Colonic mucosa (tissue), 4 donors: ENCODE data around the gene RIPOR3. TPM values are rescaled to one million over a fixed set of nuclear protein-coding genes. Genes with fewer than 3 reads are reported as not detected.
A peak's percentile ranks its signal among the peaks of the same experiment; 100 is the strongest.
"Not testable (repeated sequence)": the region's sequence is repeated elsewhere in the genome, so short reads cannot be mapped to it uniquely, and the experiment has no call there.

Experiments used
- DNase-seq: peaks from one replicate; pipeline ENCODE4 v3.0.0-alpha.2; 2020
- H3K27ac ChIP-seq: fragments of 200-600 bp; one replicate; pipeline ENCODE4 v1.8.0; 2021
- H3K27me3 ChIP-seq: fragments of 200-600 bp; one replicate; pipeline ENCODE4 v1.8.0; 2021
- H3K36me3 ChIP-seq: fragments of 200-600 bp; one replicate; pipeline ENCODE4 v1.8.0; 2021
- H3K4me1 ChIP-seq: fragments of 200-600 bp; one replicate; pipeline ENCODE4 v1.8.0; 2021; ENCODE audit warnings: mild to moderate bottlenecking
- H3K4me3 ChIP-seq: fragments of 200-600 bp; one replicate; pipeline ENCODE4 v1.8.0; 2021
- H3K9ac ChIP-seq, 2 donors: one replicate each; pipeline ENCODE4 v1.7.0; 2013; ENCODE audit warnings: control low read depth in 2 of 2, low read depth in 2 of 2, low read length in 2 of 2
- H3K9me3 ChIP-seq: fragments of 200-600 bp; one replicate; pipeline ENCODE4 v1.8.0; 2021
- intact Hi-C: fragments of 100-400 bp; cut with DNase I; formaldehyde crosslinking; loops from one replicate; pipeline ENCODE4 v1.14.1; 2022
- total RNA-seq, 2 donors: library from RNA; stranded (reverse); fragmentation: NEBNext Ultra II Directional in 1 of 2; extraction: Animal tissue kit (Norgen Biotek cat#: 25700) in 1 of 2; gene quantifications; one replicate each; pipeline ENCODE4 v1.2.1, GENCODE V29; 2021
- TF ChIP-seq, protein P1 (sequence below): fragments of 200-600 bp; IDR thresholded peaks from one replicate; pipeline ENCODE4 v1.8.0; 2022; ENCODE audit warnings: antibody characterized with exemption, mild to moderate bottlenecking
- donor health status: healthy.
- donor health status: DM: no; HTN: no; CAD: no.
- donor health status: DM: no; HTN: no; CAD: no.

The RIPOR3 gene
- total RNA-seq, 2 donors from 2014 or later = 1.9 to 2.9 TPM

- no peaks in the 10 kb centered on the region for H3K4me1 ChIP-seq
- no peaks in the 10 kb centered on the region for H3K36me3 ChIP-seq
- peak overlapping the region in 1 of 2 donors; percentile 21 for H3K9ac ChIP-seq
- TF ChIP-seq, protein P1, sequence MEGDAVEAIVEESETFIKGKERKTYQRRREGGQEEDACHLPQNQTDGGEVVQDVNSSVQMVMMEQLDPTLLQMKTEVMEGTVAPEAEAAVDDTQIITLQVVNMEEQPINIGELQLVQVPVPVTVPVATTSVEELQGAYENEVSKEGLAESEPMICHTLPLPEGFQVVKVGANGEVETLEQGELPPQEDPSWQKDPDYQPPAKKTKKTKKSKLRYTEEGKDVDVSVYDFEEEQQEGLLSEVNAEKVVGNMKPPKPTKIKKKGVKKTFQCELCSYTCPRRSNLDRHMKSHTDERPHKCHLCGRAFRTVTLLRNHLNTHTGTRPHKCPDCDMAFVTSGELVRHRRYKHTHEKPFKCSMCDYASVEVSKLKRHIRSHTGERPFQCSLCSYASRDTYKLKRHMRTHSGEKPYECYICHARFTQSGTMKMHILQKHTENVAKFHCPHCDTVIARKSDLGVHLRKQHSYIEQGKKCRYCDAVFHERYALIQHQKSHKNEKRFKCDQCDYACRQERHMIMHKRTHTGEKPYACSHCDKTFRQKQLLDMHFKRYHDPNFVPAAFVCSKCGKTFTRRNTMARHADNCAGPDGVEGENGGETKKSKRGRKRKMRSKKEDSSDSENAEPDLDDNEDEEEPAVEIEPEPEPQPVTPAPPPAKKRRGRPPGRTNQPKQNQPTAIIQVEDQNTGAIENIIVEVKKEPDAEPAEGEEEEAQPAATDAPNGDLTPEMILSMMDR = no peak
- H3K4me3 ChIP-seq = no peak overlapping the region
- H3K27ac ChIP-seq = peak overlapping the region; percentile 52
- no peaks in the 10 kb centered on the region for H3K9me3 ChIP-seq
- intact Hi-C loops = no loop called here
- no peaks in the 10 kb centered on the region for H3K27me3 ChIP-seq
- peak; percentile 67 for DNase-seq
These were observed 45.9 kb downstream of the RIPOR3 start for GRCh38 chr20:50645253-50646068.

- no peak for DNase-seq
- Histone ChIP-seq H3K9ac (no peak overlapping the region), H3K27me3 (no peaks in the 10 kb centered on the region), H3K4me3 (no peak overlapping the region), H3K9me3 (no peaks in the 10 kb centered on the region), H3K27ac (no peak overlapping the region), H3K4me1 (no peaks in the 10 kb centered on the region), H3K36me3 (no peaks in the 10 kb centered on the region)
- intact Hi-C loops = no loop called here
- TF ChIP-seq, protein P1 = no peak
These were observed 49.0 kb downstream of the RIPOR3 start for GRCh38 chr20:50642288-50642803.

DNA sequence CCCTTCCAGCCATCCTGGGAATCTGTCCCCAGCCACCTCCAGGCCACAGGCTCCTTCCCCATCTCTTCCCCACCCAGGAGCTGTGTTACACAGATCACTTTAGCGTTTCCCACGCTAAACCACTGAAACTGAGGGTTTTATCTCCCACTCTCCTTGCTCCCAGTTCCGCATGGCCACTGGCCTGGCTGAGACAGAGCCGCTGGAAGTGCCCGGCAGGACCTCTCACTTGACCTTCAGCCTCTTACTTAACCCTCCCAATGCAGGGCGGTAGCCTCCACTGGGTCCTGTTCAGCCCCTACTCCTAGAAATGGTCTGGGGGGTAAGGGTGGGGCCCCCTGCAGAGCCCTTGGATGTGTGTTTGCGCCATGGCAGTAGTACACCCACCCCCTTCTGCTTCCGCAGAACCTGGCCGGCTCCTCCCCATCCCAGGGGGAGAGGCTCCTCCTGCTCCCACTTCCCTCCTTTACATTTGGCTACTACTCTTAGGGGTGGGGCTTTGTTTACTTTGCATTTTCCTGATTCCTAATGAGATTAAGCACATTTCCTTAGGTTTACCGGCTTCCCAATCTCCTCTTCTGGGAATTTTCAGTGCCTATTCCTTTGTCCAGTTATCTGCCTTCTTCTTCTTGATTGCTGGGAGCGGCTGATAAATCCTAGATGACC is 49.6 kb downstream of the RIPOR3 start:
- H3K27me3 ChIP-seq, H3K4me1 ChIP-seq, intact Hi-C loops, H3K9ac ChIP-seq, H3K36me3 ChIP-seq, DNase-seq, H3K9me3 ChIP-seq, H3K4me3 ChIP-seq, H3K27ac ChIP-seq: not testable (repeated sequence)

DNA sequence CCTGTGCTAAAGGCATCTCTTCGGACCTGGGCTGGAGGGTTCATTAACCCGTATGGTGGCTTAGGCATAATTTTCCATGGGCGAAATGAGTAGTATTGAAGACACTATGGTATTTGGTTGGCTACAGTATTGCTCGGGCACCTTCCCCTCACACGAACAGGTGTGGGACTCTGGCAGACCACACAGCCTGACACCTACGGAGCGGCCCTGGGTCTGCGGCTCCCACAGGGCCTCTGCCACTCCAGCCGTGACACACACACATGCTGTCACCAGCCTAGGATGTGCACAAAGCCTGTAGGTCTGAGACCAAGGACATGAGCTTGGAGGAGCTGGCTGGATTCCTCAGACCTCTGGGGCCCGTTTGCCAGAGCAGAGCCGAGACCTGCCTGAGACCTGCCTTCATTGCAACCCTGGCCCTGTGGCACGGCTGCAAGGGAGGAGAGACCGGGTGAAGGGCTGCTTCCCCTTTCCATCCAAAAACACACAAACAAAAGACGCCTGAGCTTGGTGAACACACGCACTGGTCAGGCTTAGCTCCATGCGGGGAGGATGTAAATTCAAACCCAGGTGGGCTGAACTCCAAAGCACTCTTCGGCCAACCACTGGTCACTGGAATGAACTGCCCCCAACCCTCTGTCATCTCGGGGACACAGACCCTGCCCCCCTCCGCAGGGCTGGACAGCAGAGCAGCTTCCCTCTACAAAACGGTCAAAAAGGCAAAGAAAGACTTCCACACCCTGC is 51.2 kb downstream of the RIPOR3 start:
- H3K4me1 ChIP-seq, H3K4me3 ChIP-seq, intact Hi-C loops, DNase-seq, H3K27me3 ChIP-seq, H3K36me3 ChIP-seq, H3K27ac ChIP-seq, H3K9me3 ChIP-seq, H3K9ac ChIP-seq: not testable (repeated sequence)

DNA sequence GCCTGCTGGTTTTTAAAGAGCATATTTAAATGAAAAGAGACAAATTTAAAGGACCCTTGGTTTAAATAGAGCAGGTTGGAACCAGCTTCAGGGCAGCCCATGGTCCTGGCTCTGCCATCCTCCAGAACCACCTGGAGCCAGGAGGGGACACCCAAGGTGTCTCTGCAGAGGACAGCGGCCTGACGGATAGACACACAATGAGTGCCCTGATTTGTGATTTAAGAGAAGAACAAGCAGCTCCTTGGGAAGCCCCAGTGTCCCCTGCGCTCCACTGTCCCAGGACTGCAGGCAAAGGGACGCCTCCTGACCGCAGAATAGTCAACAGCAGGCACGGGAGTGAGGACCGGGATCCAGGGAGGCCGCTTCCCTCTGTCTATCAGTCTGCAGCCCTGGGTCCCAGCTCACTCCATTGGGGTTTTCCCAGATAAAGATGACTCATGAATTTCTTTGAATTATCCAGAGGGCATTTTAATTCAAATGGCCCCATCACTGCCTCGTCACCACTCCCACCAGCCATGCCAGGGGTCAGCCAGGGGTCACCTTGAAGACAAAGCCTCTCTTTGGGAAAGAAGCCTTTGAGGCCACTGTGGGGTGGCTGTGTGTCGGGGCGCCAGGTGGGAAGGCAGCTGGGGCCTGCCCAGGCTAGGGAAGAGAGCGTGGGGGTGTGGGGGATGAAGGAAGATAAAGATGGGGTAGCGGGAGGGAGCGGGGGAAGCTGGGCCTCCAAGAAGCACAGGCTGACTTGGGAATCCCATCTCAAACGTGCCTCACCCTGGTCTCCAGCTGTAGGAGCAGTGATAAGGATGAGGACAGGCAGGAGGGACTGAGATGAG is 53.1 kb downstream of the RIPOR3 start:
- H3K4me1 ChIP-seq, DNase-seq, intact Hi-C loops, H3K27me3 ChIP-seq, H3K9me3 ChIP-seq, H3K4me3 ChIP-seq, H3K36me3 ChIP-seq, H3K9ac ChIP-seq, H3K27ac ChIP-seq: not testable (repeated sequence)

GRCh38 chr20:50636601-50637540 is 54.5 kb downstream of the RIPOR3 start:
- Histone ChIP-seq H3K36me3 (no peaks in the 10 kb centered on the region), H3K27me3 (no peaks in the 10 kb centered on the region), H3K27ac (no peak overlapping the region), H3K9me3 (no peaks in the 10 kb centered on the region), H3K9ac (peak overlapping the region in 1 of 2 donors; percentile 19), H3K4me3 (no peak overlapping the region), H3K4me1 (no peaks in the 10 kb centered on the region)
- TF ChIP-seq, protein P1 = no peak
- intact Hi-C loops = no loop called here
- DNase-seq = no peak
